ENCODE measurements around the gene NFATC1.

Gene NFATC1

GRCh38 chr18:79405019-79405780 lies 9.5 kb downstream of the NFATC1 start:
- no peak for DNase-seq (ENCODE audit: low read depth)

GRCh38 chr18:79405781-79406575 lies 10.2 kb downstream of the NFATC1 start:
- DNase-seq (ENCODE audit: low read depth), result no peak

GRCh38 chr18:79406708-79407107 lies 11.0 kb downstream of the NFATC1 start:
- DNase-seq (ENCODE audit: low read depth), result no peak

- no peak for DNase-seq (ENCODE audit: low read depth)
These were observed 13.6 kb downstream of the NFATC1 start for GRCh38 chr18:79409313-79409712.

GRCh38 chr18:79410171-79410641 lies 14.5 kb downstream of the NFATC1 start:
- no peak for DNase-seq (ENCODE audit: low read depth)

GRCh38 chr18:79410731-79411613 lies 15.2 kb downstream of the NFATC1 start:
- DNase-seq (ENCODE audit: low read depth), result no peak

GRCh38 chr18:79411614-79412526 lies 16.1 kb downstream of the NFATC1 start:
- no peak for DNase-seq (ENCODE audit: low read depth)

- no peak for DNase-seq (ENCODE audit: low read depth)
These were observed 17.3 kb downstream of the NFATC1 start for GRCh38 chr18:79413025-79413424.

GRCh38 chr18:79413426-79413825 lies 17.7 kb downstream of the NFATC1 start:
- no peak for DNase-seq (ENCODE audit: low read depth)

- no peak for DNase-seq (ENCODE audit: low read depth)
These were observed 18.2 kb downstream of the NFATC1 start for GRCh38 chr18:79413901-79414300.

- no peak for DNase-seq (ENCODE audit: low read depth)
These were observed 20.4 kb downstream of the NFATC1 start for GRCh38 chr18:79416022-79416676.

GRCh38 chr18:79416677-79417052 lies 20.9 kb downstream of the NFATC1 start:
- DNase-seq (ENCODE audit: low read depth), result no peak

GRCh38 chr18:79418236-79418635 lies 22.5 kb downstream of the NFATC1 start:
- DNase-seq (ENCODE audit: low read depth), result no peak

GRCh38 chr18:79418642-79419041 lies 22.9 kb downstream of the NFATC1 start:
- no peak for DNase-seq (ENCODE audit: low read depth)

- DNase-seq (ENCODE audit: low read depth), result no peak
These were observed 24.5 kb downstream of the NFATC1 start for GRCh38 chr18:79420033-79420745.

GRCh38 chr18:79421275-79421857 lies 25.6 kb downstream of the NFATC1 start:
- DNase-seq (ENCODE audit: low read depth), result no peak

- no peak for DNase-seq (ENCODE audit: low read depth)
These were observed 26.5 kb downstream of the NFATC1 start for GRCh38 chr18:79422022-79422782.

GRCh38 chr18:79422783-79423165 lies 27.0 kb downstream of the NFATC1 start:
- no peak for DNase-seq (ENCODE audit: low read depth)
